HL-60 (cell line): ENCODE data around the gene ZNF280D.
"Not testable (repeated sequence)": the region's sequence is repeated elsewhere in the genome, so short reads cannot be mapped to it uniquely, and the experiment has no call there.

Source experiments
- DNase-seq, 2 experiments: peaks; one replicate each; pipeline ENCODE4 v3.0.0-alpha.2; 2010 to 2020; ENCODE audit warnings: low read depth in 1 of 2, low spot score in 1 of 2
- H3K27ac ChIP-seq: fragments of 250-450 bp; sonication (Bioruptor Pico); replicated peaks from 2 replicates; pipeline ENCODE4 v1.5.1; 2020; ENCODE audit warnings: mild to moderate bottlenecking, moderate library complexity
- H3K27me3 ChIP-seq: fragments of 250-450 bp; sonication (Bioruptor Pico); 2 replicates; pipeline ENCODE4 v1.5.1; 2021; ENCODE audit warnings: mild to moderate bottlenecking, moderate library complexity; ENCODE audit not compliant: insufficient read depth, poor library complexity, severe bottlenecking
- H3K4me3 ChIP-seq: replicated peaks from 2 replicates; pipeline ENCODE4 v1.5.1; 2011; ENCODE audit warnings: mild to moderate bottlenecking, control low read depth, low read length; ENCODE audit not compliant: insufficient read depth
- CTCF ChIP-seq: IDR thresholded peaks from one replicate; pipeline ENCODE4 v1.5.1; 2011; ENCODE audit warnings: low read length, control low read depth, inconsistent platforms; ENCODE audit not compliant: insufficient read depth
- GABPA ChIP-seq: IDR thresholded peaks from 2 replicates; pipeline ENCODE4 v1.6.1; 2012; ENCODE audit warnings: low read depth
- POLR2AphosphoS5 ChIP-seq: IDR thresholded peaks from 2 replicates; pipeline ENCODE4 v1.6.1; 2012; ENCODE audit warnings: low read depth
- SPI1 ChIP-seq: IDR thresholded peaks from 2 replicates; pipeline ENCODE4 v1.6.1; 2012; ENCODE audit warnings: low read depth, mild to moderate bottlenecking, borderline replicate concordance
- TF ChIP-seq, protein P1 (sequence below): IDR thresholded peaks from 2 replicates; pipeline ENCODE4 v1.6.1; 2012; ENCODE audit warnings: low read depth; ENCODE audit not compliant: insufficient replicate concordance

ZNF280D gene

GRCh38 chr15:56719021-56719612, 14.2 kb downstream of the ZNF280D start:
- H3K4me3 ChIP-seq = no peak overlapping the region

GRCh38 chr15:56718560-56718959, 14.7 kb downstream of the ZNF280D start:
- Histone ChIP-seq H3K27ac (no peak overlapping the region), H3K27me3 (no peaks in the 10 kb centered on the region), H3K4me3 (no peak overlapping the region)
- no peak for DNase-seq
- TF ChIP-seq, protein P1, sequence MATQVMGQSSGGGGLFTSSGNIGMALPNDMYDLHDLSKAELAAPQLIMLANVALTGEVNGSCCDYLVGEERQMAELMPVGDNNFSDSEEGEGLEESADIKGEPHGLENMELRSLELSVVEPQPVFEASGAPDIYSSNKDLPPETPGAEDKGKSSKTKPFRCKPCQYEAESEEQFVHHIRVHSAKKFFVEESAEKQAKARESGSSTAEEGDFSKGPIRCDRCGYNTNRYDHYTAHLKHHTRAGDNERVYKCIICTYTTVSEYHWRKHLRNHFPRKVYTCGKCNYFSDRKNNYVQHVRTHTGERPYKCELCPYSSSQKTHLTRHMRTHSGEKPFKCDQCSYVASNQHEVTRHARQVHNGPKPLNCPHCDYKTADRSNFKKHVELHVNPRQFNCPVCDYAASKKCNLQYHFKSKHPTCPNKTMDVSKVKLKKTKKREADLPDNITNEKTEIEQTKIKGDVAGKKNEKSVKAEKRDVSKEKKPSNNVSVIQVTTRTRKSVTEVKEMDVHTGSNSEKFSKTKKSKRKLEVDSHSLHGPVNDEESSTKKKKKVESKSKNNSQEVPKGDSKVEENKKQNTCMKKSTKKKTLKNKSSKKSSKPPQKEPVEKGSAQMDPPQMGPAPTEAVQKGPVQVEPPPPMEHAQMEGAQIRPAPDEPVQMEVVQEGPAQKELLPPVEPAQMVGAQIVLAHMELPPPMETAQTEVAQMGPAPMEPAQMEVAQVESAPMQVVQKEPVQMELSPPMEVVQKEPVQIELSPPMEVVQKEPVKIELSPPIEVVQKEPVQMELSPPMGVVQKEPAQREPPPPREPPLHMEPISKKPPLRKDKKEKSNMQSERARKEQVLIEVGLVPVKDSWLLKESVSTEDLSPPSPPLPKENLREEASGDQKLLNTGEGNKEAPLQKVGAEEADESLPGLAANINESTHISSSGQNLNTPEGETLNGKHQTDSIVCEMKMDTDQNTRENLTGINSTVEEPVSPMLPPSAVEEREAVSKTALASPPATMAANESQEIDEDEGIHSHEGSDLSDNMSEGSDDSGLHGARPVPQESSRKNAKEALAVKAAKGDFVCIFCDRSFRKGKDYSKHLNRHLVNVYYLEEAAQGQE = no peak
- TF ChIP-seq SPI1 (no peak), GABPA (no peak), CTCF (no peak), POLR2AphosphoS5 (no peak)

More at GRCh38 chr15:56719021-56719612, 14.2 kb downstream of the ZNF280D start:
- Histone ChIP-seq H3K27ac (no peak overlapping the region), H3K27me3 (no peaks in the 10 kb centered on the region)
- no peak for DNase-seq
- no peak for TF ChIP-seq SPI1
- TF ChIP-seq POLR2AphosphoS5 = no peak

- Histone ChIP-seq H3K27ac (no peak overlapping the region), H3K27me3 (no peaks in the 10 kb centered on the region), H3K4me3 (no peak overlapping the region)
- TF ChIP-seq CTCF (no peak), SPI1 (no peak), GABPA (no peak), POLR2AphosphoS5 (no peak)
- TF ChIP-seq, protein P1 = no peak
- no peak for DNase-seq
Observed at GRCh38 chr15:56716334-56716733, 17.0 kb downstream of the ZNF280D start.

DNA sequence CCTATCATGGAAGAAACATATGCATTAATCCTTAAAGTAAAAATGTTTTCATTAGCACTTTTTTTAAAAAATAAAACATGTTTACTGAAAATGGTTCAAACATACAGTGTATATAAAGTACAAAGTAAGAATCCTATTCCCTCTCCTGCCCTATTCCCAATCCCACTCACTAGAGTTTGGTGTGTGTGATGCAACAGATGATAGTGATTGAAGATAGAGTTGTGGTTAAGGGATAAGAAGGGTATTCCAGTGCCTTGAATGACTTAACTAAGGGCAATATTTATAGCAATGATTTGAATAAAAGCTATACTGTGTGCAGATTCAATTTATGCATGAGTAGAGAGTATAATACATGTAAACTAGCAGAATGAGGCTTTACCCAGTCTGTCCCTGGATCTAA, 18.1 kb downstream of the ZNF280D start:
- Histone ChIP-seq H3K27me3 (no peaks in the 10 kb centered on the region), H3K4me3 (no peak overlapping the region), H3K27ac (no peak overlapping the region)
- TF ChIP-seq SPI1 = no peak
- TF ChIP-seq GABPA = no peak
- TF ChIP-seq, protein P1 = no peak
- TF ChIP-seq CTCF = no peak
- DNase-seq = no peak

- not testable (repeated sequence) for DNase-seq, H3K4me3 ChIP-seq, H3K27ac ChIP-seq, H3K27me3 ChIP-seq
Observed at GRCh38 chr15:56709502-56709901, 23.8 kb downstream of the ZNF280D start.
